ENCODE data around the gene HOXC4. TPM values are rescaled to one million over a fixed set of nuclear protein-coding genes. Genes with fewer than 3 reads are reported as not detected.
"Not testable (repeated sequence)": the region's sequence is repeated elsewhere in the genome, so short reads cannot be mapped to it uniquely, and the experiment has no call there.

Gene HOXC4
- polyA plus RNA-seq, 3 donors from 2014 or later: 0.45 to 0.99 (median 0.92) TPM

DNA sequence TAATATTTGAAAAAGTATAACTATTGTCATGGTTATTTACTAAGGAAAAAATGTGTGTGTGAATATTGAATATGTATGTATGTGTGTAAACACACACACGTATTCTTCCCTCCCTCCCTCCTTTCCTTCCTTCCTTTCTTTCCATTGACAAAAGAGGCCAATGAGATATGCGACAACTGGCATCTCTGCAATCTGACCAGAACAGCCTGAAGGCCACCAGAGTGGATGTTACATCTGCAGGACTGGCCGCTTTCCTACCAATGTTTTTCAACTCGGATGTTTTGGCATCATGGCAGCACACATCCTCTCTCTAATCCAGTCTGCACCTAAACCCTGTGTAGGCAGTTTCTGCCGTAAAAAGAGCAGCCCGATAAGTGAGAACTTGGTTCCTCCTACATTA is 20.7 kb downstream of the HOXC4 start:
- Mint-ChIP-seq H3K4me3 (no peak overlapping the region), H3K36me3 (peaks cover 0 to 3% (median 0%) of the 10 kb centered on the region in 3 donors), H3K4me1 (peaks cover 0 to 2% of the 10 kb centered on the region in 2 donors), H3K27ac (no peak overlapping the region), H3K9me3 (no peaks in the 10 kb centered on the region), H3K27me3 (ENCODE audit: low read depth in 3 of 3) (peaks cover 4 to 8% (median 5%) of the 10 kb centered on the region in 3 donors)
- DNase-seq: no peak

- H3K4me1 Mint-ChIP-seq: peaks cover 3 to 4% of the 10 kb centered on the region in 2 donors
- peaks cover 4 to 7% (median 5%) of the 10 kb centered on the region in 3 donors for H3K27me3 Mint-ChIP-seq (ENCODE audit: low read depth in 3 of 3)
- peaks cover 0 to 3% (median 0%) of the 10 kb centered on the region in 3 donors for H3K36me3 Mint-ChIP-seq
- H3K27ac Mint-ChIP-seq: no peak overlapping the region
- H3K4me3 Mint-ChIP-seq: no peak overlapping the region
- no peaks in the 10 kb centered on the region for H3K9me3 Mint-ChIP-seq
- no peak for DNase-seq
These were observed 21.8 kb downstream of the HOXC4 start for GRCh38 chr12:54075409-54075808.

DNA sequence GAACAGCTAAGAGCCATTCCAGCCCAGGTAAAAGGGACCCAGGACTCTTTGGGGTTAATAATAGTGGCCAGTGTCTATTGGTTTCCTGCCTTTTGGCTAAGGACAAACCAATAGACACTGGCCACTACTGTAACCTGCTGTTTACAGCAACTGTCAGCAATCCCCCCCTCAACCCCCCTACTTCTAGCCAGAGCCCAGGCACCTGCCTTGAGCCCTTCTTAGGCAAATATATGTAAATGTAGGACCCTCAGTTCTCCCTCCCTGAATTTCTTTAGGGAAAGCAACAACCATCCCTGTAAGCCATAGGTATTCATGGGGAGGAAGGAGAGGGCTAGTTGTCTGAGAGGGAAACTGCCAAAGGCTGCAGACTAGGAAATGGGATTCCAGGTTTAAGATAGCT is 22.3 kb downstream of the HOXC4 start:
- Mint-ChIP-seq H3K4me1 (peaks cover 8 to 9% of the 10 kb centered on the region in 2 donors), H3K4me3 (no peak overlapping the region), H3K9me3 (no peaks in the 10 kb centered on the region), H3K27me3 (ENCODE audit: low read depth in 3 of 3) (peaks cover 6 to 11% (median 7%) of the 10 kb centered on the region in 3 donors), H3K27ac (no peak overlapping the region), H3K36me3 (peaks cover 0 to 3% (median 0%) of the 10 kb centered on the region in 3 donors)
- no peak for DNase-seq

DNA sequence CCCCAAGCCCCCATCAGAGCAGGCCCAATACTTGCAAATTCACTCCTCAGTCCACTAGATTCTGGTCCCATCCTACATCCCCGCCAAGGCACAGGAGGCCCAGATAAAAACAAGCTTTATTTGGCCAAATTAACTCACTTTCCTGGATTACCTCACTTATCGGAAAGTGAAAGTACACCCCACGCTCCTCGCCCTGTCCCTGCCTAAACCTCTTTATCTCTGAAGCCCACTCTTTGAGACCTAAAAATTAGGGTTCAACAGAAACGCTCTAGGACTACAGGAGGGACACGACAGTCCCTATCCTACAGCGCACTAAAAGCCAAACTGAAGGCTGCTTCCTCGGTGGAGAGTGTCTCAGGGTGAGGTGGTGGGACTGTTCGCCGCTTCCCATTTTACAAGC is 24.2 kb downstream of the HOXC4 start:
- DNase-seq, H3K27ac Mint-ChIP-seq, H3K9me3 Mint-ChIP-seq, H3K4me3 Mint-ChIP-seq, H3K36me3 Mint-ChIP-seq: not testable (repeated sequence)
- Mint-ChIP-seq H3K27me3 (ENCODE audit: low read depth in 3 of 3) (peaks cover 7 to 19% (median 9%) of the 10 kb centered on the region in 3 donors), H3K4me1 (peaks cover 24 to 27% of the 10 kb centered on the region in 2 donors)

GRCh38 chr12:54079115-54079514 is 25.5 kb downstream of the HOXC4 start:
- Mint-ChIP-seq H3K27ac (peak overlapping the region; percentile 29 to 65 (median 41)), H3K27me3 (ENCODE audit: low read depth in 3 of 3) (peaks cover 5 to 19% (median 9%) of the 10 kb centered on the region in 3 donors), H3K4me1 (peaks cover 33 to 39% of the 10 kb centered on the region in 2 donors), H3K4me3 (peak overlapping the region in 2 of 5 donors; percentile 7 to 33)
- DNase-seq, H3K9me3 Mint-ChIP-seq, H3K36me3 Mint-ChIP-seq: not testable (repeated sequence)

DNA sequence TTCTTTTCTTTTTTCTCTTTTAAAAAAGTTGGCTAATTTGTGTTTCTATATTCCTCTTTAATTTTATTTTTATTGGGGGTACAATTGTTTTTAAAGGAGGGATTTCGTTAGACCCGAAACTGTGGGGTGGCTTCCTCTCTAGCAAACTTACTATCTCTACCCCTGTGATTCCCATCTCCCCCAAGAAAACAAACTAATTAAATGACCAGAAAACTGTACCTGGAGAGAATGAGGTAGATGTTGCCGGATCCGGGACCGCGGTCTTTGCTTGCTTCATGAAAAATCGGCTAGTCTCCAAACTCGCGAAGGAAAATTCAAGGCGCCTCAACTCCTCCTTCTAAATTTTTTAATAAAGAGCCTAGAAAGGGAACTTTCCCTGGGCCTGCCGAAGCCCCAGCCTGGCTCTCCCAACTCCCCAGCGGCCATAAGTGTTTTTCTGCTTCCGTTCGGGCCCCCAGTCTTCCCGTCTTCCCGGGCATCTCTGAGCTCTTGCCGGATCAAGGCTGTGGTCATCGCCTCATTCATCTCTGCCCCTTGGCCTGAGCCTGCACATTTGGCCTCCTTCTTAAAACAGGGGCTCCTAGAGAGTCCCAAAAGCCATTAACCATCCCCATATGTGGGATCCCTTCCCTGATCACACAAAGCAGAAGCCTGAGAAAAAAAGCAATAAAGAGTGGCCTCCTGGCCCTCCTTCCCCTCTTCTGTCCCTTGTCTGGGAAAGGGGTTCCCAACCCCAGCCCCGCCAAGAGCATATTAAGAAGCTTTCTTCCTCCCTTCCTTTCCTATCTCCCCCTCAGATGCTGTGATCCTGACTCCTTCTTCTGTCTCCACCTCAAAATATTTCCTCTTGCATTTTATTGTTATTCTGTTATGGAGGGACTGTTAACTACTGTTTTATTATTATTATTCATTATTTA is 26.6 kb downstream of the HOXC4 start:
- not testable (repeated sequence) for H3K36me3 Mint-ChIP-seq, H3K9me3 Mint-ChIP-seq, DNase-seq
- H3K4me3 Mint-ChIP-seq: peak overlapping the region; percentile 80 to 92 (median 85)
- H3K4me1 Mint-ChIP-seq: peaks cover 33 to 39% of the 10 kb centered on the region in 2 donors
- H3K27ac Mint-ChIP-seq: peak overlapping the region; percentile 93 to 98 (median 94)
- H3K27me3 Mint-ChIP-seq (ENCODE audit: low read depth in 3 of 3): peaks cover 5 to 13% (median 8%) of the 10 kb centered on the region in 3 donors

DNA sequence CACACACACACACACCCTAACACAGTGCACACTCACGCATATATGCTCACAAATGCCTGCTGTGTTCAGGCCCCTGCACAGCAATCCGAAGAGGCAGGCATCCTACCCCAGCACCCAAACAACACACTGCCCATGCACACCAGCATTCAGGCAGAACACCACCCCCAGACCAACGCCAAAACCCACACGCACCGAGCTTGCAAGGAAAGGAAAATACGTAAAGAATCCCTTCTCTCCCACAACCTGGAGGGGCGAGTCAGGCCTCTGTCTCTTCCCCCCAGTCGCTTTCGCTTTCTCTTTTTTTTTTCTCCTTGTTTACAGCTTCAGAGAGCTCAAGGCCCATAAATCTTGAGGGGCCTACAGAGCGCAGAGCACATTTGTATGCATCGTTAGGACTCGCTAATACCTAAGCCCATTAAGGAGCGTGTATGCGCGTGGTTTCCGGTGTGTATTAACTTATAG is 27.4 kb downstream of the HOXC4 start:
- Mint-ChIP-seq H3K27me3 (ENCODE audit: low read depth in 3 of 3) (peaks cover 5 to 13% (median 8%) of the 10 kb centered on the region in 3 donors), H3K4me3 (peak overlapping the region; percentile 80 to 92 (median 85)), H3K4me1 (peaks cover 33 to 39% of the 10 kb centered on the region in 2 donors), H3K27ac (peak overlapping the region; percentile 93 to 98 (median 94))
- H3K9me3 Mint-ChIP-seq, H3K36me3 Mint-ChIP-seq: not testable (repeated sequence)
- peak; percentile 67 to 70 (median 68) for DNase-seq

DNA sequence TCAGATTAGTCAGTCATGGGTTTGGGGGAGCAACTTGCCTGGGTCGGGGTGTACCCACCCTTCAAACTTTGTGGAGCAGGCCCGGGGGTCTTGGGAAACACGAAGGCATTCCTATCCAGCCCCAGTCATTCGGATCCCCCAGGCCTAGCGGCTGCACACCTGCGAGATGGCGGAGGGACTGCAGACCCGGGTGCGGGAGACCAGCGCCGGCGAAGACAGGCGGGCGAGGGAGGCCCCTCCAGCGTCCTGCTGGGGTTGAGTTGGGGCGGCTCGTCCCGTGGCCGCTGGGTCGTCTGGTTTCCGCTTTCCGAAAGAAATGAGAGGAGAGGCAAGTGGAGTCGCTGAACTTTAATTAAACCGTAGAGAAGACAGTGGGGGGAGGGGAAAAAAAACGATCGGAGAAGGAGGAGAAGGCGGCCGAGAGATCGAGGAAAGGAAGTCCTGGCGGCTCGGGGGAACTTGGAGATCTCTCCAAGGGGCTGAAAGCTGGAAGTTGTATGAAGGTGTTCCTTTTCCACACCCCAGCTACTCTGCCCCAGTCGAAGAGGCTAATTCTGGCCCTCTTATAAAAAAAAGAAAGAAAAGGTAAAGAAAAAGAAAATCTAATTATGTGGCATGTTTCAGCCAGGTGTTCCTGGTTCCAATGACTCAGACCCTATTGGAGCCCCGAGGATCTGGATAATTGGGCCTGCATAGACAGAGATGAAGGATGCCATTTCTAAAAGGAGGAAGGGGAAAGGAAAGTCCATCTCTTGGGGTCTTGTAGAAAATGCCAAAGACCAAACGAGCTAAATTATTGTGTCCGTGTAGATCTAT is 28.2 kb downstream of the HOXC4 start:
- H3K9me3 Mint-ChIP-seq, H3K36me3 Mint-ChIP-seq: not testable (repeated sequence)
- DNase-seq: peak; percentile 41 to 51 (median 50)
- Mint-ChIP-seq H3K27ac (peak overlapping the region; percentile 93 to 98 (median 94)), H3K27me3 (ENCODE audit: low read depth in 3 of 3) (peaks cover 5 to 13% (median 8%) of the 10 kb centered on the region in 3 donors), H3K4me1 (peaks cover 33 to 39% of the 10 kb centered on the region in 2 donors), H3K4me3 (peak overlapping the region; percentile 80 to 92 (median 85))

- H3K4me3 Mint-ChIP-seq: peak overlapping the region; percentile 83 to 92 (median 85)
- no peaks in the 10 kb centered on the region for H3K9me3 Mint-ChIP-seq
- H3K27me3 Mint-ChIP-seq (ENCODE audit: low read depth in 3 of 3): peaks cover 5 to 13% (median 8%) of the 10 kb centered on the region in 3 donors
- peak overlapping the region; percentile 94 to 98 (median 94) for H3K27ac Mint-ChIP-seq
- peak; percentile 56 to 62 (median 61) for DNase-seq
- peaks cover 33 to 39% of the 10 kb centered on the region in 2 donors for H3K4me1 Mint-ChIP-seq
- peaks cover 0 to 5% (median 3%) of the 10 kb centered on the region in 3 donors for H3K36me3 Mint-ChIP-seq
These were observed 28.8 kb downstream of the HOXC4 start for GRCh38 chr12:54082397-54082892.

DNA sequence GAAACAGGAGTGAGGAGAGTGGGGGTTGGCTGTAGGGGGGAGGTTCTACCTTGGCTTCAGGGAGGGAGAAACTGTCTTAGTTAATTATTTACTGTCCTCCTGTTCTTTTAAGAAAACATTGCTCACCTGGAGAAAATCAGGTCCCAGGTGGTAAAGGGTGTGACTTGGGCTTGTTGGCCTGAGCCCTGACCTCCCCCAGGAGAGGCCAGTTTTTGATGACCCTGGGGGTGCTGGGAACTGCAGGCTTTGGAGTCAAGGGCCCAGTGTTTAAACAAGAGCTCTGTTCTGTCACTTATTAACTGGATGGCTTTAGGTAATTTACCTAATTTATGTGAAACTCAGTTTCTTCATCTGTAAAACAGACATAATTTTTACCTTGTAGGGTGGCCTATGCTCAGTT is 34.4 kb downstream of the HOXC4 start:
- Mint-ChIP-seq H3K36me3 (peaks cover 0 to 16% (median 0%) of the 10 kb centered on the region in 3 donors), H3K27me3 (ENCODE audit: low read depth in 3 of 3) (peaks cover 6 to 17% (median 7%) of the 10 kb centered on the region in 3 donors)

GRCh38 chr12:54089465-54089864 is 35.8 kb downstream of the HOXC4 start:
- peaks cover 6 to 19% (median 10%) of the 10 kb centered on the region in 3 donors for H3K27me3 Mint-ChIP-seq (ENCODE audit: low read depth in 3 of 3)
- peaks cover 0 to 20% (median 0%) of the 10 kb centered on the region in 3 donors for H3K36me3 Mint-ChIP-seq
- not testable (repeated sequence) for H3K4me1 Mint-ChIP-seq, H3K4me3 Mint-ChIP-seq, DNase-seq, H3K27ac Mint-ChIP-seq, H3K9me3 Mint-ChIP-seq

More for the DNA sequence above, 34.4 kb downstream of the HOXC4 start:
- H3K4me3 Mint-ChIP-seq, DNase-seq, H3K9me3 Mint-ChIP-seq, H3K27ac Mint-ChIP-seq: not testable (repeated sequence)
- H3K4me1 Mint-ChIP-seq: peaks cover 15 to 20% of the 10 kb centered on the region in 2 donors

- Mint-ChIP-seq H3K4me3 (peak overlapping the region; percentile 40 to 74 (median 72)), H3K36me3 (peaks cover 0 to 23% (median 3%) of the 10 kb centered on the region in 3 donors), H3K27me3 (ENCODE audit: low read depth in 3 of 3) (peaks cover 6 to 19% (median 10%) of the 10 kb centered on the region in 3 donors)
- H3K9me3 Mint-ChIP-seq, H3K4me1 Mint-ChIP-seq, DNase-seq, H3K27ac Mint-ChIP-seq: not testable (repeated sequence)
These were observed 36.7 kb downstream of the HOXC4 start for GRCh38 chr12:54090312-54090711.

DNA sequence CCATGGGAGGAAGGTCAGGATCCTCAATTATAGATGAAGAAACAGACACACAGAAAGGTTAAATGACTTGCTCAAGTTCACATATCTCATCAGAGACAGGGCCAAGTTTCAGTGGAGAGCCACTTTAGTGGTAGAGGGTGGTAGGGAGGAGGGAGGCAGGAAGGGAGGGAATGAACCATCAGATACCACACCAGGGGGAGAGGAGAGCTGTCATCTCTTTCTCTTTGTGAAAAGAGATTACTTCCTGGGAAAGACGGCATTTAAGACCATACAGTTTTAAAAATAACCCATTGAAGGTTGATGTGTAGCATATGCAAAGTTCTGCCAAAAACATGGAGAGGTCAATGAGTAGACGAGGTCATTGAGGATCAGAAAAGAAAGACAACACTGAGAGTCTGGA is 39.3 kb downstream of the HOXC4 start:
- H3K9me3 Mint-ChIP-seq, H3K4me1 Mint-ChIP-seq, H3K4me3 Mint-ChIP-seq, DNase-seq: not testable (repeated sequence)
- Mint-ChIP-seq H3K27me3 (ENCODE audit: low read depth in 3 of 3) (peaks cover 6 to 19% (median 10%) of the 10 kb centered on the region in 3 donors), H3K36me3 (peaks cover 0 to 18% (median 3%) of the 10 kb centered on the region in 3 donors), H3K27ac (peak overlapping the region in 1 of 6 donors; percentile 3)
